K562 (cell line): ENCODE results near the gene VPS35L. TPM values are rescaled to one million over a fixed set of nuclear protein-coding genes. Genes with fewer than 3 reads are reported as not detected.

ENCODE experiments used
- ATAC-seq: fragments of 200-7000 bp; cut with Tn5 transposase; 3 replicates; pipeline ENCODE4 v1.9.1; 2020; ENCODE audit warnings: moderate library complexity
- BruUV-seq: library from RNA; stranded (reverse); fragments of 400-500 nt; replicated peaks from 2 replicates; lab custom pipeline; 2021; lab: Mats Ljungman, UMichigan
- CTCF ChIA-PET: fragments of 300-600 bp; formaldehyde crosslinking; extraction: SDS; loops from one replicate; lab custom pipeline; 2021; ENCODE audit warnings: low intra/inter-chr PET ratio; lab: Yijun Ruan, JAX
- POLR2A ChIA-PET: fragments of 300-600, 350-650 bp; sonication (Branson Sonifier 250); formaldehyde crosslinking; extraction: SDS; loops from one replicate; lab custom pipeline; 2021; ENCODE audit warnings: antibody characterized with exemption, inconsistent platforms; lab: Yijun Ruan, JAX
- DNase-seq, 4 experiments: peaks; one replicate each; pipeline versions ENCODE4 v3.0.0 to v3.0.0-alpha.2; 2011 to 2018; ENCODE audit warnings: low spot score in 3 of 4, mixed read lengths in 3 of 4; ENCODE audit errors: extremely low read depth in 1 of 4
- FAIRE-seq: peaks from 2 replicates; lab custom pipeline; 2011; peaks lifted over from hg19 to GRCh38; lab: Jason Lieb, UNC
- H2AFZ ChIP-seq: 2 replicates; pipeline ENCODE4 v1.6.0; 2011; ENCODE audit warnings: low read depth, low read length, control low read depth, inconsistent platforms
- H3K27ac ChIP-seq: fragments of 200-600 bp; 3 replicates; pipeline ENCODE4 v1.8.0; 2011; ENCODE audit warnings: low read depth, mild to moderate bottlenecking, control low read depth, inconsistent platforms, low read length, moderate library complexity, mixed read lengths; ENCODE audit errors: extremely low read depth
- H3K27me3 ChIP-seq, 2 experiments: fragments of 300-600 bp in 1 of 2; 2 replicates in 1 of 2; 3 replicates in 1 of 2; pipeline versions ENCODE4 v1.6.0 to v1.8.0; 2011; ENCODE audit warnings: inconsistent platforms in 2 of 2, low read length in 2 of 2, mild to moderate bottlenecking in 1 of 2, mixed read lengths in 1 of 2, moderate library complexity in 1 of 2; ENCODE audit not compliant: control insufficient read depth in 2 of 2, insufficient read depth in 2 of 2
- H3K36me3 ChIP-seq: fragments of 300-600 bp; 3 replicates; pipeline ENCODE4 v1.8.0; 2011; ENCODE audit warnings: mild to moderate bottlenecking, low read length, inconsistent platforms; ENCODE audit not compliant: control insufficient read depth, insufficient read depth
- H3K4me1 ChIP-seq, 2 experiments: fragments of 200-600 bp in 1 of 2; replicated peaks in 1 of 2; 2 replicates in 1 of 2; 3 replicates in 1 of 2; pipeline versions ENCODE4 v1.5.1 to v1.8.0; 2011; ENCODE audit warnings: inconsistent platforms in 2 of 2, low read length in 2 of 2, mild to moderate bottlenecking in 1 of 2, mixed read lengths in 1 of 2, moderate library complexity in 1 of 2; ENCODE audit not compliant: control insufficient read depth in 2 of 2, insufficient read depth in 2 of 2
- H3K4me2 ChIP-seq: 2 replicates; pipeline ENCODE4 v1.6.1; 2011; ENCODE audit warnings: low read length, control low read depth, inconsistent platforms, mixed read lengths; ENCODE audit not compliant: insufficient read depth
- H3K4me3 ChIP-seq: fragments of 200-600 bp; sonication (generic), shearing (Covaris generic); 2 replicates; pipeline ENCODE4 v1.5.1; 2016; ENCODE audit warnings: control low read depth, inconsistent platforms
- H3K79me2 ChIP-seq: fragments of 200-600 bp; 3 replicates; pipeline ENCODE4 v1.8.0; 2011; ENCODE audit warnings: low read length, inconsistent platforms; ENCODE audit not compliant: control insufficient read depth, insufficient read depth
- H3K9ac ChIP-seq, 2 experiments: 2 replicates each; pipeline versions ENCODE4 v1.6.0 to v1.6.1; 2011; ENCODE audit warnings: low read depth in 2 of 2, low read length in 2 of 2, control low read depth in 1 of 2, inconsistent platforms in 1 of 2, mild to moderate bottlenecking in 1 of 2, mixed read lengths in 1 of 2; ENCODE audit not compliant: insufficient read depth in 1 of 2
- H3K9me1 ChIP-seq: one replicate; pipeline ENCODE4 v1.6.0; 2011; ENCODE audit warnings: inconsistent platforms, mild to moderate bottlenecking, low read length, moderate library complexity; ENCODE audit not compliant: control insufficient read depth, insufficient read depth
- H3K9me3 ChIP-seq: replicated peaks from 2 replicates; pipeline ENCODE4 v1.5.1; 2011; ENCODE audit warnings: low read depth, low read length, inconsistent platforms; ENCODE audit not compliant: control insufficient read depth, insufficient read depth
- H4K20me1 ChIP-seq: replicated peaks from 2 replicates; pipeline ENCODE4 v1.6.1; 2011; ENCODE audit warnings: low read length, inconsistent platforms, mixed read lengths; ENCODE audit not compliant: control insufficient read depth, insufficient read depth
- ATF1 ChIP-seq, 2 experiments: fragments of 450-650 bp in 1 of 2; IDR thresholded peaks; 2 replicates each; pipeline ENCODE4 v1.6.1; 2016; ENCODE audit warnings: missing compliant biosample characterization in 1 of 2, missing genetic modification characterization in 1 of 2
- CC2D1A ChIP-seq: fragments of 450-650 bp; IDR thresholded peaks from 2 replicates; pipeline ENCODE4 v1.6.1; 2017; ENCODE audit warnings: mild to moderate bottlenecking
- CLOCK ChIP-seq: fragments of 250-450 bp; sonication (Bioruptor Pico); IDR thresholded peaks from 2 replicates; pipeline ENCODE4 v1.4.0; 2020; ENCODE audit warnings: mild to moderate bottlenecking, moderate library complexity, borderline replicate concordance
- FOS ChIP-seq: IDR thresholded peaks from 3 replicates; pipeline ENCODE4 v1.6.1; 2011; ENCODE audit not compliant: insufficient read length; ENCODE audit errors: extremely low read depth
- whole genome bisulfite sequencing: fragments of 100-300 bp; shearing (Covaris generic); methylation state at CpG from one replicate; pipeline ENCODE4 v1.1.6; 2016; ENCODE audit warnings: low coverage, mixed read lengths; ENCODE audit not compliant: insufficient coverage; ENCODE audit errors: missing lambda C conversion rate; 5-methylcytosine and 5-hydroxymethylcytosine counted together
- in situ Hi-C: fragments of 300-500 bp; cut with MboI; formaldehyde crosslinking; loops from 4 replicates; pipeline ENCODE4 v1.15.0; 2018; ENCODE audit warnings: inconsistent platforms, mixed read lengths
- intact Hi-C: fragments of 100-400 bp; cut with micrococcal nuclease; formaldehyde crosslinking; loops from 2 replicates; pipeline ENCODE4 v1.14.2; 2022
- polyA plus RNA-seq, 8 experiments: library from polyadenylated mRNA; depleted of rRNA in 4 of 8; stranded (reverse) in 5 of 8; unstranded in 3 of 8; fragments of >200 nt; fragmentation: Nextera tagmentation in 2 of 8; fragmentation: Illumina TruSeq in 1 of 8; extraction: Ambion mirVana in 2 of 8; extraction: Trizol in 1 of 8; gene quantifications; 2 replicates each; pipeline versions ENCODE4 v1.2.1 to v1.2.3, GENCODE V29; 2011 to 2014; ENCODE audit warnings: inconsistent platforms in 1 of 8, missing spikeins in 1 of 8
- total RNA-seq, 7 experiments: library from RNA; depleted of rRNA in 6 of 7; stranded (reverse); fragments of >200 nt in 6 of 7; fragmentation: Illumina TruSeq in 2 of 7; extraction: Trizol in 2 of 7; gene quantifications; 2 replicates each; pipeline versions ENCODE4 v1.2.1 to v1.2.3, GENCODE V29; 2011 to 2021; ENCODE audit warnings: low replicate concordance in 1 of 7

VPS35L gene
- total and polyA plus RNA-seq, 9 of the 15 experiments (the other 6 are each of a cell fraction or from before 2014, with no cell fraction given): 10.2 to 30.4 (median 20.1) TPM

DNA sequence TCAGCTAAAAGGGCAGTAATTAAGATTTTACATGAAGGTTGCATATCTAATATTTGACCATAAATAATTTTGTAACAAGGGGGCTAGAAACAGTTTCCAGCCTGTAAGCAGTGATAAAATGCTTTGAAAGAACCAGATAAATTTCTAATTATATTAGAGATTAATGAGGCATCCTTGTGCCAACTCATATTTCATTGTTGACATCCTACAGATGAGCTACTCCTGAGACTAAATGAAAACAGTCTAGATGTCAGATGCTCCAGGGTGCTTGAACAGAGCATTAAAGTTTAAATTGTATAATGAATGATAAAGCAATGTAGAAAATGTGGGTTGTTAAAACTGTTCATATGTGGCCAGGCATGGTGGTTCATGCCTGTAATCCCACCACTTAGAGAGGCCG is 185.9 kb downstream of the VPS35L start:
- H3K36me3 ChIP-seq: no peaks in the 10 kb centered on the region
- WGBS: 50% methylated on average over 1 of the region's 1 CpG
- H3K4me2 ChIP-seq: no peak overlapping the region
- TF ChIP-seq CLOCK (CRISPR knock-in tag): no peak
- no peak for TF ChIP-seq ATF1 (CRISPR knock-in tag; IDR thresholded peaks at IDR 0.05)
- no peak for TF ChIP-seq ATF1 (tag; IDR thresholded peaks at IDR 0.05)
- no peak for TF ChIP-seq FOS
- TF ChIP-seq CC2D1A: no peak
- H3K79me2 ChIP-seq: no peaks in the 10 kb centered on the region
- intact Hi-C loops: no loop called here
- H3K4me3 ChIP-seq: no peak overlapping the region
- H3K27me3 ChIP-seq: no peaks in the 10 kb centered on the region
- H3K27ac ChIP-seq: no peak overlapping the region
- ChIA-PET CTCF (no interaction called here), POLR2A (interaction anchor here (0.9 kb wide), 1 partner anchor 8 kb away, joined by 3 read pairs; no protein-coding TSS in a partner anchor)
- in situ Hi-C loops: no loop called here
- no TSS peak for BruUV-seq
- ATAC-seq: no peak
- H4K20me1 ChIP-seq: no peaks in the 10 kb centered on the region
- H3K9me3 ChIP-seq: no peaks in the 10 kb centered on the region
- H2AFZ ChIP-seq: no peak overlapping the region
- H3K4me1 ChIP-seq: peaks cover under 1 to 4% of the 10 kb centered on the region in 2 experiments; a peak in 3 of 5 replicates
- no peak for DNase-seq
- no peak for FAIRE-seq
- no peaks in the 10 kb centered on the region for H3K9me1 ChIP-seq
- H3K9ac ChIP-seq: no peak overlapping the region
